ENCODE results near the gene SLC26A3. TPM values are rescaled to one million over a fixed set of nuclear protein-coding genes. Genes with fewer than 3 reads are reported as not detected.
A peak's percentile ranks its signal among the peaks of the same experiment; 100 is the strongest.

SLC26A3 gene
- total and polyA plus RNA-seq, 10 of the 15 experiments (the other 5 are each of a cell fraction or from before 2014, with no cell fraction given) = 0.46 TPM; not detected in 9

GRCh38 chr7:107742678-107743566, 60.1 kb downstream of the SLC26A3 start (continued):
- no peak for TF ChIP-seq CHD4 (IDR thresholded peaks at IDR 0.05)
- TF ChIP-seq EGR1 (IDR thresholded peaks at IDR 0.05; ENCODE audit: borderline replicate concordance in 1 of 2, low read depth in 2 of 2, low read length in 2 of 2) = no peak
- no peak for TF ChIP-seq NR2C1 (IDR thresholded peaks at IDR 0.05)
- TF ChIP-seq, protein P1, sequence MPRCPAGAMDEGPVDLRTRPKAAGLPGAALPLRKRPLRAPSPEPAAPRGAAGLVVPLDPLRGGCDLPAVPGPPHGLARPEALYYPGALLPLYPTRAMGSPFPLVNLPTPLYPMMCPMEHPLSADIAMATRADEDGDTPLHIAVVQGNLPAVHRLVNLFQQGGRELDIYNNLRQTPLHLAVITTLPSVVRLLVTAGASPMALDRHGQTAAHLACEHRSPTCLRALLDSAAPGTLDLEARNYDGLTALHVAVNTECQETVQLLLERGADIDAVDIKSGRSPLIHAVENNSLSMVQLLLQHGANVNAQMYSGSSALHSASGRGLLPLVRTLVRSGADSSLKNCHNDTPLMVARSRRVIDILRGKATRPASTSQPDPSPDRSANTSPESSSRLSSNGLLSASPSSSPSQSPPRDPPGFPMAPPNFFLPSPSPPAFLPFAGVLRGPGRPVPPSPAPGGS (IDR thresholded peaks at IDR 0.05; ENCODE audit: borderline replicate concordance, insufficient read depth, low read depth, low read length, poor library complexity, severe bottlenecking) = no peak
- TF ChIP-seq ESRRA (IDR thresholded peaks at IDR 0.05; ENCODE audit: low read length) = no peak
- 0 out of 2 replicates have a peak, but pooled peaks have one; percentile 38 for TF ChIP-seq NR2F1 (conservative IDR thresholded peaks at IDR 0.05)
- no peak; the same call in 1 of the 2 replicates for TF ChIP-seq LARP7 (IDR thresholded peaks at IDR 0.05)
- TF ChIP-seq KDM1A (IDR thresholded peaks at IDR 0.05; ENCODE audit: borderline replicate concordance) = no peak
- no peak for TF ChIP-seq RB1 (IDR thresholded peaks at IDR 0.05; ENCODE audit: borderline replicate concordance)
- TF ChIP-seq ATF3 (IDR thresholded peaks at IDR 0.05; ENCODE audit: borderline replicate concordance, extremely low read depth, low read depth, low read length) = no peak
- TF ChIP-seq MAX (IDR thresholded peaks at IDR 0.05; ENCODE audit: low read depth, low read length) = no peak
- no peak; the same call in 1 of the 2 replicates for TF ChIP-seq TCF3 (IDR thresholded peaks at IDR 0.05; ENCODE audit: borderline replicate concordance, insufficient read depth, low read depth, low read length)
- no peak; the same call in 1 of the 2 replicates for TF ChIP-seq MXI1 (IDR thresholded peaks at IDR 0.05; ENCODE audit: low read depth, low read length)
- TF ChIP-seq EP300 (IDR thresholded peaks at IDR 0.05; ENCODE audit: borderline replicate concordance in 1 of 2, control insufficient read depth in 1 of 2, low read depth in 2 of 2, low read length in 2 of 2) = peak; percentile 27 to 58; a peak in 2 of 4 replicates
- 0 out of 2 replicates have a peak, but pooled peaks have one; percentile 39 for TF ChIP-seq ATF7 (IDR thresholded peaks at IDR 0.05; ENCODE audit: low read depth)
- TF ChIP-seq, protein P2, sequence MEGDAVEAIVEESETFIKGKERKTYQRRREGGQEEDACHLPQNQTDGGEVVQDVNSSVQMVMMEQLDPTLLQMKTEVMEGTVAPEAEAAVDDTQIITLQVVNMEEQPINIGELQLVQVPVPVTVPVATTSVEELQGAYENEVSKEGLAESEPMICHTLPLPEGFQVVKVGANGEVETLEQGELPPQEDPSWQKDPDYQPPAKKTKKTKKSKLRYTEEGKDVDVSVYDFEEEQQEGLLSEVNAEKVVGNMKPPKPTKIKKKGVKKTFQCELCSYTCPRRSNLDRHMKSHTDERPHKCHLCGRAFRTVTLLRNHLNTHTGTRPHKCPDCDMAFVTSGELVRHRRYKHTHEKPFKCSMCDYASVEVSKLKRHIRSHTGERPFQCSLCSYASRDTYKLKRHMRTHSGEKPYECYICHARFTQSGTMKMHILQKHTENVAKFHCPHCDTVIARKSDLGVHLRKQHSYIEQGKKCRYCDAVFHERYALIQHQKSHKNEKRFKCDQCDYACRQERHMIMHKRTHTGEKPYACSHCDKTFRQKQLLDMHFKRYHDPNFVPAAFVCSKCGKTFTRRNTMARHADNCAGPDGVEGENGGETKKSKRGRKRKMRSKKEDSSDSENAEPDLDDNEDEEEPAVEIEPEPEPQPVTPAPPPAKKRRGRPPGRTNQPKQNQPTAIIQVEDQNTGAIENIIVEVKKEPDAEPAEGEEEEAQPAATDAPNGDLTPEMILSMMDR (IDR thresholded peaks at IDR 0.05 in 2 of 3, conservative IDR thresholded peaks at IDR 0.05 in 1 of 3; ENCODE audit: control insufficient read depth in 2 of 3, extremely low read depth in 1 of 3, insufficient read depth in 1 of 3, low read depth in 3 of 3, low read length in 3 of 3) = no peak
- TF ChIP-seq IKZF2 (IDR thresholded peaks at IDR 0.05) = peak; percentile 94 to 97
- TF ChIP-seq CBX3 (IDR thresholded peaks at IDR 0.05; ENCODE audit: borderline replicate concordance, low read depth) = no peak
- no peak; the same call in 1 of the 2 replicates for TF ChIP-seq ZNF384 (IDR thresholded peaks at IDR 0.05; ENCODE audit: borderline replicate concordance, low read depth, low read length)

All from GM12878 (cell line).